ENCODE data around the gene ZNF280B.

GRCh38 chr22:22554587-22555284 is 46.2 kb upstream of the ZNF280B start:
- TF ChIP-seq CTCF (IDR thresholded peaks at IDR 0.05; ENCODE audit: low read depth, low read length) (no peak), POLR2A (IDR thresholded peaks at IDR 0.05; ENCODE audit: extremely low read depth, insufficient read length) (no peak), MAX (IDR thresholded peaks at IDR 0.05; ENCODE audit: low read depth, low read length) (no peak)
